Vagina (tissue), 2 donors: Measurements from ENCODE around the gene PTPRN2. TPM values are rescaled to one million over a fixed set of nuclear protein-coding genes. Genes with fewer than 3 reads are reported as not detected.

ENCODE experiments used
- DNase-seq, 2 donors: peaks; one replicate each; pipeline ENCODE4 v3.0.0-alpha.2; 2017; ENCODE audit errors: extremely low spot score in 2 of 2
- H3K27ac ChIP-seq: fragments of 200-600 bp; sonication (generic); one replicate; pipeline ENCODE4 v1.5.1; 2019
- H3K27me3 ChIP-seq: fragments of 200-600 bp; sonication (generic); one replicate; pipeline ENCODE4 v1.5.1; 2019
- H3K36me3 ChIP-seq, 2 donors: fragments of 200-600 bp; sonication (generic); one replicate each; pipeline ENCODE4 v1.5.1; 2017 to 2019
- H3K4me1 ChIP-seq: fragments of 200-600 bp; sonication (generic); one replicate; pipeline ENCODE4 v1.5.1; 2019
- H3K4me3 ChIP-seq, 2 donors: fragments of 200-600 bp; sonication (generic); 1 replicate in 1 of 2; 2 replicates in 1 of 2; pipeline ENCODE4 v1.5.1; 2016 to 2019
- H3K9me3 ChIP-seq: fragments of 200-600 bp; sonication (generic); one replicate; pipeline ENCODE4 v1.5.1; 2019
- POLR2A ChIP-seq, 2 donors: fragments of 450-650 bp; IDR thresholded peaks; one replicate each; pipeline ENCODE4 v1.6.1; 2017; ENCODE audit warnings: antibody characterized with exemption in 2 of 2, mild to moderate bottlenecking in 2 of 2, moderate library complexity in 2 of 2
- POLR2AphosphoS5 ChIP-seq, 2 donors: sonication (generic); formaldehyde crosslinking; IDR thresholded peaks; one replicate each; pipeline ENCODE4 v1.9.0; 2017; ENCODE audit warnings: antibody characterized with exemption in 2 of 2, mild to moderate bottlenecking in 2 of 2, low read depth in 1 of 2; ENCODE audit not compliant: insufficient read depth in 1 of 2
- intact Hi-C: fragments of 100-400 bp; cut with DNase I; formaldehyde crosslinking; loops from one replicate; pipeline ENCODE4 v1.15.1; 2023
- total RNA-seq: library from RNA; depleted of rRNA; stranded (reverse); fragments of >200 nt; gene quantifications from one replicate; pipeline ENCODE4 v1.2.3, GENCODE V29; 2016
- TF ChIP-seq, protein P1 (sequence below), 3 experiments: fragments of 450-650 bp in 2 of 3; fragments of 200-600 bp in 1 of 3; sonication (generic) in 1 of 3; IDR thresholded peaks; one replicate each; pipeline ENCODE4 v1.5.1; 2017 to 2019; ENCODE audit warnings: antibody characterized with exemption in 3 of 3, mild to moderate bottlenecking in 2 of 3, moderate library complexity in 2 of 3

PTPRN2 gene
- total RNA-seq, 1 donor from 2014 or later, result 7.4 TPM

DNA sequence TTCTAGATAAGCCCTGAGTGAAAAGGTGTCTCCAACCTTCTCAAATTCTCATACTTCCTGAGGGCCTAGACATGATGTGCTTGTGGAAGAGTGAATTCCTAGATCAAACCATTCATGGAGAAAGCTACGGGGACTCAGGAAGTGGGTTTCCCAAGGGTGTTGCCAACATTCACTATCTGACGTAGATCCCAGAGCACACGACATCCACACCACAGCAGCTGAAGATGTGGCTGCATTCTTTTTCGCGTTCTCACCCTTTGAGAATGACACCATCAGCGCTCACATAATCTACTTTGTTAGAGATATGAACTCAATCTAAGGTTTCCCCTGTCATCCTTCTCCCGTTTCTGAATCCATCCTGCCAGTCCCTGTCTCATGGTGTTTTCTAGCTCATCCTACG lies 960.0 kb downstream of the PTPRN2 start:
- no peak for DNase-seq
- TF ChIP-seq POLR2A (IDR thresholded peaks at IDR 0.05) (no peak), POLR2AphosphoS5 (IDR thresholded peaks at IDR 0.05; ENCODE audit: insufficient read depth in 1 of 2, low read depth in 1 of 2) (no peak)
- TF ChIP-seq, protein P1, sequence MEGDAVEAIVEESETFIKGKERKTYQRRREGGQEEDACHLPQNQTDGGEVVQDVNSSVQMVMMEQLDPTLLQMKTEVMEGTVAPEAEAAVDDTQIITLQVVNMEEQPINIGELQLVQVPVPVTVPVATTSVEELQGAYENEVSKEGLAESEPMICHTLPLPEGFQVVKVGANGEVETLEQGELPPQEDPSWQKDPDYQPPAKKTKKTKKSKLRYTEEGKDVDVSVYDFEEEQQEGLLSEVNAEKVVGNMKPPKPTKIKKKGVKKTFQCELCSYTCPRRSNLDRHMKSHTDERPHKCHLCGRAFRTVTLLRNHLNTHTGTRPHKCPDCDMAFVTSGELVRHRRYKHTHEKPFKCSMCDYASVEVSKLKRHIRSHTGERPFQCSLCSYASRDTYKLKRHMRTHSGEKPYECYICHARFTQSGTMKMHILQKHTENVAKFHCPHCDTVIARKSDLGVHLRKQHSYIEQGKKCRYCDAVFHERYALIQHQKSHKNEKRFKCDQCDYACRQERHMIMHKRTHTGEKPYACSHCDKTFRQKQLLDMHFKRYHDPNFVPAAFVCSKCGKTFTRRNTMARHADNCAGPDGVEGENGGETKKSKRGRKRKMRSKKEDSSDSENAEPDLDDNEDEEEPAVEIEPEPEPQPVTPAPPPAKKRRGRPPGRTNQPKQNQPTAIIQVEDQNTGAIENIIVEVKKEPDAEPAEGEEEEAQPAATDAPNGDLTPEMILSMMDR (IDR thresholded peaks at IDR 0.05), result no peak
- H3K27me3 ChIP-seq, result no peaks in the 10 kb centered on the region
- H3K27ac ChIP-seq, result no peak overlapping the region
- no peaks in the 10 kb centered on the region for H3K36me3 ChIP-seq
- no peaks in the 10 kb centered on the region for H3K9me3 ChIP-seq
- no peak overlapping the region for H3K4me3 ChIP-seq
- intact Hi-C loops, result no loop called here
- no peaks in the 10 kb centered on the region for H3K4me1 ChIP-seq

DNA sequence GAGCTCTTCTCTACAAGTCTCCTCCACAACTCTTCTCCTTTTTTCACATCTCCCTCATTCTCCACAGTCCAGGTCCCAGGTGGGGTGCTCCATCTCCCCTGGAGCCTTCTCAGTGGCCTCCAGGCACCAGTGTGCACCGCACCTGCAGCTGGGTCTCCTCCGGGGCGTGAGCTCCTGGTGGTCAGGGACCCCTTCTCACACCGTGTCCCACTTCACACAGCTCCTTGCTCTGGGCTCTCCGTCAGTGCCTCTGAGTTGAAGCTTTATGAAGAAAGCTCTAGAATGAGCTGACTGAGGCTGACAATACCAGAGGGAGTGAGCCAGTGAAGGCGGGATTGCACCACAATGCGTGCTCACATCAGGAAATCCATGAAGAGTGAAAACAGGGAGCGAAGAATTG lies 960.6 kb downstream of the PTPRN2 start:
- Histone ChIP-seq H3K4me3 (no peak overlapping the region), H3K27me3 (no peaks in the 10 kb centered on the region), H3K27ac (no peak overlapping the region), H3K9me3 (no peaks in the 10 kb centered on the region), H3K4me1 (no peaks in the 10 kb centered on the region), H3K36me3 (no peaks in the 10 kb centered on the region)
- TF ChIP-seq, protein P1 (IDR thresholded peaks at IDR 0.05), result no peak
- no peak for TF ChIP-seq POLR2A (IDR thresholded peaks at IDR 0.05)
- DNase-seq, result no peak
- intact Hi-C loops, result no loop called here

DNA sequence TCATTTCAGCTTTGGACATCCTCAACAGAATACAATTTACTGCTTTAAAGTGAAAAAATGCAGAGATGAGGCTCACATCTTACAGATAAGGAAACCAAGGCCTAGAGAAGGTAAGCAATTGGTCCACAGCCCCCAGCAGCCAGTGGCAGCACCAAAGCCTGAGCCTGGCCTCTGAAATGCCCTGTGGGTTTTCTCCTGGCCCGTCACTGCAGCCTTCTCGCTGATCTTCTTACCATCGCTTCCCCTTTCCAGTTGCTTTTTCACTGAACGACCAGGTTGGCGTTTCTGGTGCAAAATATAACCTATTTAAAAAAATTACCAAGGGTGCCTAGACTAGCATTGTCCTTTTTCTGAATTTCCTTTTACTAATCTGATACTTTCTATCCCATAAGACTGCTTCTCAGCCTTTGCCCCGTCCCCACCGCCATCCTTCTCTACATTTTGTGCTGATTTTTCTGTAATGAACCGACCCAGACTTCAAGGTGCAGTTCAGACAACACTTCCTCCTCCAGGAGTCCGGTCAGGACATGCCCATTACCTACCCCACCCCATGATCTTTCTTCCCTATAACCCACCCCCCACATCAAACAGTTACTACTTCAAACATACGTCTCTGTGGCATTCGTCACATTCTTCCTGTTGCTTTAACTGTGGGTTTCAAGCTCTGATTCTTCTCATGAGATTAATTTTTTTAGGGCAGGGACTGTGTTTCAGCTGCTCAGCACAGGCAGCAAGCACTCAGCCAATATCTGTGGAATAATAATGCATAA lies 961.5 kb downstream of the PTPRN2 start:
- no peaks in the 10 kb centered on the region for H3K36me3 ChIP-seq
- no peak for DNase-seq
- no peak overlapping the region for H3K4me3 ChIP-seq
- no peaks in the 10 kb centered on the region for H3K4me1 ChIP-seq
- H3K27ac ChIP-seq, result no peak overlapping the region
- intact Hi-C loops, result no loop called here
- H3K9me3 ChIP-seq, result no peaks in the 10 kb centered on the region
- TF ChIP-seq, protein P1 (IDR thresholded peaks at IDR 0.05), result no peak
- TF ChIP-seq POLR2AphosphoS5 (IDR thresholded peaks at IDR 0.05; ENCODE audit: insufficient read depth in 1 of 2, low read depth in 1 of 2) (no peak), POLR2A (IDR thresholded peaks at IDR 0.05) (no peak)
- H3K27me3 ChIP-seq, result no peaks in the 10 kb centered on the region

DNA sequence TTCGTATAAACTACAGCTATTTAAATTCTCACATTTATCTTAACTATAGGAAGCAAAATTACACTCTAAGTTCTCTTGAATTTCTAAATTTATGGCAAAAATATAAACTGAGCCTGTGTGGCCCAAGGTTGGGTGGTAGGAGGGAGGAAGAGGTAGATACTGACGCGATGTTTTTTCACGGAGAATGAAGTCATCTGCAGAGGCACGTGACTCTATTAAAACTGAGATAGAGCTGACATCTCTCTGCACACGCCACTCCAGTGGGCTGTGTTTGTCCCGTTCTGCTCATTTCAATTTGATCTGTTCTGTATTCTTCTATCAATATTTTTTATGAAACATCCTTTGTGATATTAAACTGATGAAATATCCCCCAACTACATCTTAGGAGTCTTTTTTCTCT lies 964.1 kb downstream of the PTPRN2 start:
- no peaks in the 10 kb centered on the region for H3K36me3 ChIP-seq
- no peaks in the 10 kb centered on the region for H3K27me3 ChIP-seq
- no peak overlapping the region for H3K27ac ChIP-seq
- no peak overlapping the region for H3K4me3 ChIP-seq
- no peaks in the 10 kb centered on the region for H3K4me1 ChIP-seq
- DNase-seq, result no peak
- intact Hi-C loops, result no loop called here
- TF ChIP-seq POLR2A (IDR thresholded peaks at IDR 0.05), result no peak
- TF ChIP-seq, protein P1 (IDR thresholded peaks at IDR 0.05), result no peak
- no peak for TF ChIP-seq POLR2AphosphoS5 (IDR thresholded peaks at IDR 0.05; ENCODE audit: insufficient read depth in 1 of 2, low read depth in 1 of 2)
- H3K9me3 ChIP-seq, result no peaks in the 10 kb centered on the region

DNA sequence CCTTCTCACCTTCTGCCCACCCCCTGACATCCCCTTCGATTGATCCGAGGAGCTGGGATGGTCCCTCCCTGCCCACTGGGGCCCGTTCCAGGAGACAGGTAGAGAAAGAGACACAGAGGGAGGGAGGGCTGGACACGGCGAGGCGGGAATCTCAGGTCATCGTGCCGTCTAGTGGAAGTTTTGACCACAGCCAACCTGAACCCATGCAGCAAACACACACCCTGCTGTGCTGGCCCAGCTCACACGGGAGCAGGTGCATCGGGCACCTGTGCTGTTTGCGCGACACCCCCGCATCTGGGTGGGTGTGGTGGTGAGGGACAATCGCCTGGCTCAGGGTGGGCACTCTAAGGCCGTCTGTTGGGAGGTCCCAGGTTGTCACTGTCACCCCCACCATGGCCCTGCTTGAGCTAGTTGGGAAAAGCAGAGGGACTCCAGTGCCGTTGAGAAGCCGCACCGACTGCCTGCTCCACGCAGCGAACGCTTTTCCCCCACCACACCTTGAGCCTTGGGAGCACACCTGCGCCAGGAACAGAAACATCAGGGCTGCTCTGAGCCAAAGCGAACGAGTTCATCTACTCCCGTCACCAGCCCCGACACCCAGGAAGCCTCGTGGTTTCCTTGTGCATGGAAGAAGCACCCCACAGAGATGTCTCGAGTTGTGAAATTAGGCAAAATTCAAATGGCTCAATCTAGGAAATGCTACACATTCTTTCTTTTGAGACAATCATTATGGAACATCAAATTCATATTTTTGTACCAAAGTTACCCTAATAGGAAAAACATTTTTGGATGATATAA lies 965.0 kb downstream of the PTPRN2 start:
- Histone ChIP-seq H3K27ac (no peak overlapping the region), H3K4me3 (no peak overlapping the region), H3K4me1 (no peaks in the 10 kb centered on the region), H3K27me3 (no peaks in the 10 kb centered on the region), H3K36me3 (no peaks in the 10 kb centered on the region), H3K9me3 (no peaks in the 10 kb centered on the region)
- no peak for DNase-seq
- no peak for TF ChIP-seq POLR2A (IDR thresholded peaks at IDR 0.05)
- no peak for TF ChIP-seq POLR2AphosphoS5 (IDR thresholded peaks at IDR 0.05; ENCODE audit: insufficient read depth in 1 of 2, low read depth in 1 of 2)
- TF ChIP-seq, protein P1 (IDR thresholded peaks at IDR 0.05), result no peak
- intact Hi-C loops, result no loop called here
